ENCODE data around the gene RPL22.

DNA sequence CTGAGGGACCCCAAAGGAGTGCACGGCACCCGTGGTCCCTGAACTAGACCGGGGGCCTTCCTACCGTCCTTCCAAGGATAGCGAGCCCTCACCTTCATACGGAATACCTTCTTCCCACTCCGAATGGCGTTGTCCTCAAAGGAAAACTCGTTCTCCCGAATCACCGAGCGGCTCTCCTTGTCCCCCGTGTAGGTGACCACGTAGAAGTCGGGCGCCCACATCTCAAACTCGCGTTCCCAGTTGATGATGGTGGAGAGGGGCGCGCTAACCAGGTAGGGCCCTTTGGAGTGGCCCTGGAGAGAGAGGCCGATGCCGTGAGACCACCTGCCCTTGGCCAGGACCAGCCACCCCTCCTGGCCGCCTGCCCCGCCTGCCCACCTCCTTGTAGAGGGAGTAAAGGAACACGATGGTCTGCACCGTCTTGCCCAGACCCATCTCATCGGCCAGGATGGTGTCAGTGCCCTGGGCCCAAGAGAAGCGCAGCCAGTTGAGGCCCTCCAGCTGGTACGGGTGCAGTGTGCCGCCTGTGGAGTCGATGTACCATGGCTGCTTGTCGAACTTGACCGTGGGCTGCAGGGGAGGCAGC lies 57.3 kb downstream of the RPL22 start:
- TF ChIP-seq, protein P1, sequence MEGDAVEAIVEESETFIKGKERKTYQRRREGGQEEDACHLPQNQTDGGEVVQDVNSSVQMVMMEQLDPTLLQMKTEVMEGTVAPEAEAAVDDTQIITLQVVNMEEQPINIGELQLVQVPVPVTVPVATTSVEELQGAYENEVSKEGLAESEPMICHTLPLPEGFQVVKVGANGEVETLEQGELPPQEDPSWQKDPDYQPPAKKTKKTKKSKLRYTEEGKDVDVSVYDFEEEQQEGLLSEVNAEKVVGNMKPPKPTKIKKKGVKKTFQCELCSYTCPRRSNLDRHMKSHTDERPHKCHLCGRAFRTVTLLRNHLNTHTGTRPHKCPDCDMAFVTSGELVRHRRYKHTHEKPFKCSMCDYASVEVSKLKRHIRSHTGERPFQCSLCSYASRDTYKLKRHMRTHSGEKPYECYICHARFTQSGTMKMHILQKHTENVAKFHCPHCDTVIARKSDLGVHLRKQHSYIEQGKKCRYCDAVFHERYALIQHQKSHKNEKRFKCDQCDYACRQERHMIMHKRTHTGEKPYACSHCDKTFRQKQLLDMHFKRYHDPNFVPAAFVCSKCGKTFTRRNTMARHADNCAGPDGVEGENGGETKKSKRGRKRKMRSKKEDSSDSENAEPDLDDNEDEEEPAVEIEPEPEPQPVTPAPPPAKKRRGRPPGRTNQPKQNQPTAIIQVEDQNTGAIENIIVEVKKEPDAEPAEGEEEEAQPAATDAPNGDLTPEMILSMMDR (optimal IDR thresholded peaks at IDR 0.05 in 1 of 3, IDR thresholded peaks at IDR 0.05 in 1 of 3, conservative IDR thresholded peaks at IDR 0.05 in 1 of 3; ENCODE audit: extremely low read depth in 1 of 3, insufficient read depth in 2 of 3, low read length in 3 of 3), result no peak
- no peak for TF ChIP-seq EZH2 (IDR thresholded peaks at IDR 0.05; ENCODE audit: low read length)

All from keratinocyte (primary cell).